HepG2 (cell line): ENCODE measurements around the gene HPS6. TPM values are rescaled to one million over a fixed set of nuclear protein-coding genes. Genes with fewer than 3 reads are reported as not detected.

ENCODE experiments used
- AGO2 ChIP-seq: fragments of 200-400 bp; formaldehyde crosslinking; optimal IDR thresholded peaks from 2 replicates; pipeline ENCODE3; 2017; ENCODE audit warnings: mild to moderate bottlenecking, low read depth, low read length, moderate library complexity
- BORCS8-MEF2B ChIP-seq: sonication (generic); formaldehyde crosslinking; IDR thresholded peaks from 2 replicates; pipeline ENCODE4 v1.8.0; 2022; ENCODE audit warnings: mild to moderate bottlenecking, missing genetic modification reagents
- GTF3A ChIP-seq: sonication (generic); formaldehyde crosslinking; conservative IDR thresholded peaks from 2 replicates; pipeline ENCODE4 v1.4.0; 2020; ENCODE audit warnings: mild to moderate bottlenecking, missing genetic modification reagents
- HDAC6 ChIP-seq: fragments of 200-600 bp; sonication (generic); IDR thresholded peaks from 2 replicates; pipeline ENCODE4 v1.7.0; 2017; ENCODE audit warnings: mild to moderate bottlenecking, antibody characterized with exemption, low read length, low read depth
- KMT2A ChIP-seq: sonication (generic); formaldehyde crosslinking; IDR thresholded peaks from 2 replicates; pipeline ENCODE4 v1.4.0; 2020; ENCODE audit warnings: missing genetic modification reagents
- MAFF ChIP-seq: IDR thresholded peaks from 2 replicates; pipeline ENCODE4 v1.6.1; 2011; ENCODE audit warnings: low read depth, low read length, improper control_type of control experiment
- MED1 ChIP-seq: sonication (generic); formaldehyde crosslinking; IDR thresholded peaks from 2 replicates; pipeline ENCODE4 v1.4.0; 2020; ENCODE audit warnings: missing genetic modification reagents
- NCOA1 ChIP-seq: sonication (generic); formaldehyde crosslinking; IDR thresholded peaks from 2 replicates; pipeline ENCODE4 v1.9.0; 2021; ENCODE audit warnings: missing genetic modification reagents
- SIX1 ChIP-seq: sonication (generic); formaldehyde crosslinking; IDR thresholded peaks from 2 replicates; pipeline ENCODE4 v1.4.0; 2020; ENCODE audit warnings: missing genetic modification reagents, borderline replicate concordance
- WIZ ChIP-seq: sonication (generic); formaldehyde crosslinking; IDR thresholded peaks from 2 replicates; pipeline ENCODE4 v1.5.1; 2020; ENCODE audit warnings: mild to moderate bottlenecking, missing genetic modification reagents
- ZBTB40 ChIP-seq, 2 experiments: fragments of 450-650 bp in 1 of 2; sonication (generic) in 1 of 2; formaldehyde crosslinking in 1 of 2; IDR thresholded peaks; 2 replicates each; pipeline versions ENCODE4 v1.6.1 to v1.8.0; 2016 to 2022; ENCODE audit warnings: antibody characterized with exemption in 1 of 2, mild to moderate bottlenecking in 1 of 2, missing genetic modification reagents in 1 of 2
- ZFY ChIP-seq: sonication (generic); formaldehyde crosslinking; IDR thresholded peaks from 2 replicates; pipeline ENCODE4 v1.4.0; 2020; ENCODE audit warnings: missing genetic modification reagents
- ZNF562 ChIP-seq: sonication (generic); formaldehyde crosslinking; IDR thresholded peaks from 2 replicates; pipeline ENCODE4 v1.8.0; 2022; ENCODE audit warnings: missing genetic modification reagents, borderline replicate concordance
- polyA plus RNA-seq, 8 experiments: library from polyadenylated mRNA; depleted of rRNA in 3 of 8; stranded (reverse) in 7 of 8; unstranded in 1 of 8; fragments of >200 nt; fragmentation: Illumina TruSeq in 4 of 8; extraction: Trizol in 4 of 8; gene quantifications; 2 replicates each; pipeline versions ENCODE4 v1.2.1 to v1.2.3, GENCODE V29; 2011 to 2016; ENCODE audit warnings: low read depth in 4 of 8, missing spikeins in 1 of 8, mixed read lengths in 1 of 8; ENCODE audit not compliant: insufficient read depth in 1 of 8
- total RNA-seq, 5 experiments: library from RNA; depleted of rRNA; stranded (reverse); fragments of >200 nt; fragmentation: Illumina TruSeq; extraction: Trizol; gene quantifications; 2 replicates each; pipeline ENCODE4 v1.2.3, GENCODE V29; 2016; ENCODE audit warnings: low read depth in 1 of 5
- TF ChIP-seq, protein P1 (sequence below): IDR thresholded peaks from 2 replicates; pipeline ENCODE4 v1.6.1; 2012; ENCODE audit warnings: inconsistent platforms
- TF ChIP-seq, protein P2 (sequence below): sonication (generic); formaldehyde crosslinking; IDR thresholded peaks from 2 replicates; pipeline ENCODE4 v1.8.0; 2022; ENCODE audit warnings: mild to moderate bottlenecking, missing genetic modification reagents, moderate library complexity
- TF ChIP-seq, protein P3 (sequence below): sonication (generic); formaldehyde crosslinking; IDR thresholded peaks from 2 replicates; pipeline ENCODE4 v1.4.0; 2020; ENCODE audit warnings: missing genetic modification reagents
- TF ChIP-seq, protein P4 (sequence below): sonication (generic); formaldehyde crosslinking; IDR thresholded peaks from 2 replicates; pipeline ENCODE4 v1.5.1; 2020; ENCODE audit warnings: missing genetic modification reagents, mild to moderate bottlenecking, borderline replicate concordance

HPS6 gene
- total and polyA plus RNA-seq, 2 of the 13 experiments (the other 11 are each of a cell fraction or from before 2014, with no cell fraction given): 2.9 to 14.9 TPM

GRCh38 chr10:102113956-102114857, 49.1 kb downstream of the HPS6 start (continued):
- TF ChIP-seq ZBTB40 (IDR thresholded peaks at IDR 0.05) (no peak), ZBTB40 (CRISPR knock-in tag; IDR thresholded peaks at IDR 0.05) (0 out of 2 replicates have a peak, but pooled peaks have one; percentile 22), AGO2 (peak; percentile 61), BORCS8-MEF2B (no peak), ZFY (CRISPR knock-in tag) (peak; percentile 68), WIZ (no peak), MAFF (no peak), KMT2A (CRISPR knock-in tag) (no peak), SIX1 (CRISPR knock-in tag) (no peak), ZNF562 (CRISPR knock-in tag) (no peak), MED1 (CRISPR knock-in tag) (no peak), HDAC6 (no peak), NCOA1 (CRISPR knock-in tag) (no peak), GTF3A (CRISPR knock-in tag) (no peak)
- TF ChIP-seq, protein P1, sequence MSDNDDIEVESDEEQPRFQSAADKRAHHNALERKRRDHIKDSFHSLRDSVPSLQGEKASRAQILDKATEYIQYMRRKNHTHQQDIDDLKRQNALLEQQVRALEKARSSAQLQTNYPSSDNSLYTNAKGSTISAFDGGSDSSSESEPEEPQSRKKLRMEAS: no peak
- TF ChIP-seq, protein P2, sequence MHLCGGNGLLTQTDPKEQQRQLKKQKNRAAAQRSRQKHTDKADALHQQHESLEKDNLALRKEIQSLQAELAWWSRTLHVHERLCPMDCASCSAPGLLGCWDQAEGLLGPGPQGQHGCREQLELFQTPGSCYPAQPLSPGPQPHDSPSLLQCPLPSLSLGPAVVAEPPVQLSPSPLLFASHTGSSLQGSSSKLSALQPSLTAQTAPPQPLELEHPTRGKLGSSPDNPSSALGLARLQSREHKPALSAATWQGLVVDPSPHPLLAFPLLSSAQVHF (CRISPR knock-in tag): no peak
- TF ChIP-seq, protein P3, sequence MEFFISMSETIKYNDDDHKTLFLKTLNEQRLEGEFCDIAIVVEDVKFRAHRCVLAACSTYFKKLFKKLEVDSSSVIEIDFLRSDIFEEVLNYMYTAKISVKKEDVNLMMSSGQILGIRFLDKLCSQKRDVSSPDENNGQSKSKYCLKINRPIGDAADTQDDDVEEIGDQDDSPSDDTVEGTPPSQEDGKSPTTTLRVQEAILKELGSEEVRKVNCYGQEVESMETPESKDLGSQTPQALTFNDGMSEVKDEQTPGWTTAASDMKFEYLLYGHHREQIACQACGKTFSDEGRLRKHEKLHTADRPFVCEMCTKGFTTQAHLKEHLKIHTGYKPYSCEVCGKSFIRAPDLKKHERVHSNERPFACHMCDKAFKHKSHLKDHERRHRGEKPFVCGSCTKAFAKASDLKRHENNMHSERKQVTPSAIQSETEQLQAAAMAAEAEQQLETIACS (CRISPR knock-in tag): no peak
- TF ChIP-seq, protein P4, sequence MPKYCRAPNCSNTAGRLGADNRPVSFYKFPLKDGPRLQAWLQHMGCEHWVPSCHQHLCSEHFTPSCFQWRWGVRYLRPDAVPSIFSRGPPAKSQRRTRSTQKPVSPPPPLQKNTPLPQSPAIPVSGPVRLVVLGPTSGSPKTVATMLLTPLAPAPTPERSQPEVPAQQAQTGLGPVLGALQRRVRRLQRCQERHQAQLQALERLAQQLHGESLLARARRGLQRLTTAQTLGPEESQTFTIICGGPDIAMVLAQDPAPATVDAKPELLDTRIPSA (CRISPR knock-in tag): no peak
